K562 (cell line): ENCODE data around the gene KIZ.

ENCODE experiments used
- ATF6 ChIP-seq: sonication (generic); formaldehyde crosslinking; IDR thresholded peaks from 2 replicates; pipeline ENCODE4 v1.4.0; 2020; ENCODE audit warnings: mild to moderate bottlenecking, missing genetic modification reagents
- ATF7 ChIP-seq: fragments of 450-650 bp; IDR thresholded peaks from 2 replicates; pipeline ENCODE4 v1.7.1; 2014; ENCODE audit warnings: mild to moderate bottlenecking, moderate library complexity
- CTCF ChIP-seq, 3 experiments: IDR thresholded peaks in 2 of 3; conservative IDR thresholded peaks in 1 of 3; 2 replicates each; pipeline ENCODE4 v1.5.1; 2011 to 2012; ENCODE audit warnings: low read length in 3 of 3, mild to moderate bottlenecking in 3 of 3, control low read depth in 2 of 3, improper control_type of control experiment in 1 of 3, inconsistent platforms in 1 of 3, low read depth in 1 of 3, mixed read lengths in 1 of 3, moderate library complexity in 1 of 3; ENCODE audit not compliant: insufficient read depth in 2 of 3
- IRF2 ChIP-seq: sonication (generic); formaldehyde crosslinking; IDR thresholded peaks from 2 replicates; pipeline ENCODE4 v1.8.1; 2022; ENCODE audit warnings: mild to moderate bottlenecking, missing genetic modification reagents
- POLR2AphosphoS5 ChIP-seq: IDR thresholded peaks from 2 replicates; pipeline ENCODE4 v1.6.1; 2011; ENCODE audit warnings: mild to moderate bottlenecking, low read depth, low read length, moderate library complexity; ENCODE audit not compliant: control insufficient read depth, insufficient read depth
- PTBP1 ChIP-seq: fragments of 200-400 bp; formaldehyde crosslinking; IDR thresholded peaks from 2 replicates; pipeline ENCODE4 v1.6.1; 2017; ENCODE audit warnings: low read depth, low read length
- ZNF121 ChIP-seq: sonication (generic); formaldehyde crosslinking; conservative IDR thresholded peaks from 2 replicates; pipeline ENCODE4 v1.8.0; 2022; ENCODE audit warnings: missing genetic modification reagents

GRCh38 chr20:21087862-21088540 is 37.9 kb upstream of the KIZ start:
- TF ChIP-seq ATF7 (no peak), PTBP1 (no peak), POLR2AphosphoS5 (no peak), CTCF (IDR thresholded peaks at IDR 0.05 in 2 of 3, conservative IDR thresholded peaks at IDR 0.05 in 1 of 3; ENCODE audit: insufficient read depth in 2 of 3, low read depth in 1 of 3, low read length in 3 of 3) (no peak), IRF2 (CRISPR knock-in tag) (no peak), ZNF121 (CRISPR knock-in tag) (no peak), ATF6 (CRISPR knock-in tag) (no peak)
